ENCODE measurements around the gene ZC2HC1B.

- TF ChIP-seq EZH2phosphoT487 (IDR thresholded peaks at IDR 0.05; ENCODE audit: insufficient read depth, low read depth) = no peak
- TF ChIP-seq EZH2 (IDR thresholded peaks at IDR 0.05; ENCODE audit: insufficient read depth, poor library complexity, severe bottlenecking) = no peak
These were observed 89.6 kb downstream of the ZC2HC1B start for GRCh38 chr6:143953922-143954321.

Data from GM23248 (cell line).